ENCODE data around the gene SLCO4C1.

GRCh38 chr5:102278231-102278630 lies 17.9 kb downstream of the SLCO4C1 start:
- no peak for TF ChIP-seq CTCF (IDR thresholded peaks at IDR 0.05; ENCODE audit: insufficient read depth, low read depth, low read length)
- no peak for TF ChIP-seq EZH2 (IDR thresholded peaks at IDR 0.05; ENCODE audit: insufficient read depth, low read length)

Data from astrocyte (in vitro differentiated cells and primary cell).